ENCODE data around the gene DENND4B. TPM values are rescaled to one million over a fixed set of nuclear protein-coding genes. Genes with fewer than 3 reads are reported as not detected.

Gene DENND4B
- total RNA-seq, 1 experiment from 2014 or later: 7.8 TPM

Other genes with a start within 250 kb of the DENND4B start
- gene INTS3, start 218.7 kb downstream of the DENND4B start, total RNA-seq (2014; rRNA removed; shearing (Covaris generic)): 20.7 and 21.1 TPM in 2 replicates
- gene SLC27A3, start 171.3 kb downstream of the DENND4B start, total RNA-seq (2014; rRNA removed; shearing (Covaris generic)): 1.4 and 5.4 TPM in 2 replicates
- 5.0 and 5.8 TPM in 2 replicates for gene GATAD2B, start 23.7 kb downstream of the DENND4B start, total RNA-seq (2014; rRNA removed; shearing (Covaris generic))
- gene CRTC2, start 11.9 kb upstream of the DENND4B start, total RNA-seq (2014; rRNA removed; shearing (Covaris generic)): 3.6 and 7.2 TPM in 2 replicates
- 251 and 259 TPM in 2 replicates for gene SLC39A1, start 16.8 kb upstream of the DENND4B start, total RNA-seq (2014; rRNA removed; shearing (Covaris generic))
- 12.0 and 13.4 TPM in 2 replicates for gene CREB3L4, start 21.2 kb upstream of the DENND4B start, total RNA-seq (2014; rRNA removed; shearing (Covaris generic))
- gene JTB, start 31.0 kb upstream of the DENND4B start, total RNA-seq (2014; rRNA removed; shearing (Covaris generic)): 196 TPM in 2 replicates
- 18.5 and 23.4 TPM in 2 replicates for gene RAB13, start 39.6 kb upstream of the DENND4B start, total RNA-seq (2014; rRNA removed; shearing (Covaris generic))
- gene RPS27, start 44.0 kb upstream of the DENND4B start, total RNA-seq (2014; rRNA removed; shearing (Covaris generic)): 2,657 and 4,065 TPM in 2 replicates
- not detected in 2 replicates for gene NUP210L, start 208.4 kb upstream of the DENND4B start, total RNA-seq (2014; rRNA removed; shearing (Covaris generic))
- gene TPM3, start 245.4 kb upstream of the DENND4B start, total RNA-seq (2014; rRNA removed; shearing (Covaris generic)): 384 and 782 TPM in 2 replicates